ENCODE data around the gene C19orf47.

GRCh38 chr19:40358773-40359172, 10.6 kb upstream of the C19orf47 start:
- TF ChIP-seq CTCF (IDR thresholded peaks at IDR 0.05; ENCODE audit: extremely low read depth in 1 of 2, insufficient read depth in 1 of 2, low read depth in 1 of 2, low read length in 2 of 2) (no peak), POLR2A (IDR thresholded peaks at IDR 0.05; ENCODE audit: low read depth, low read length) (no peak), POLR2AphosphoS5 (IDR thresholded peaks at IDR 0.05; ENCODE audit: insufficient read depth, low read depth, low read length) (no peak), MAX (IDR thresholded peaks at IDR 0.05; ENCODE audit: insufficient read depth, insufficient read length) (no peak), MYC (IDR thresholded peaks at IDR 0.05; ENCODE audit: low read depth, low read length) (no peak), EZH2 (IDR thresholded peaks at IDR 0.05; ENCODE audit: borderline replicate concordance, low read depth, low read length, severe bottlenecking) (no peak), GATA2 (IDR thresholded peaks at IDR 0.05; ENCODE audit: insufficient read depth, insufficient read length, low read depth, low read length) (no peak), FOS (IDR thresholded peaks at IDR 0.05; ENCODE audit: borderline replicate concordance, insufficient read depth, low read length) (no peak), JUN (IDR thresholded peaks at IDR 0.05; ENCODE audit: borderline replicate concordance, insufficient read depth, insufficient read length, low read depth) (no peak)

All from endothelial cell of umbilical vein (primary cell).